ENCODE data around the gene FDPS. TPM values are rescaled to one million over a fixed set of nuclear protein-coding genes. Genes with fewer than 3 reads are reported as not detected.

FDPS gene
- polyA plus RNA-seq, 4 donors, result 164 to 181 (median 167) TPM

- no peak for DNase-seq (ENCODE audit: low read depth in 4 of 4, low spot score in 3 of 4)
These were observed 30.9 kb downstream of the FDPS start for GRCh38 chr1:155339515-155340097.

DNA sequence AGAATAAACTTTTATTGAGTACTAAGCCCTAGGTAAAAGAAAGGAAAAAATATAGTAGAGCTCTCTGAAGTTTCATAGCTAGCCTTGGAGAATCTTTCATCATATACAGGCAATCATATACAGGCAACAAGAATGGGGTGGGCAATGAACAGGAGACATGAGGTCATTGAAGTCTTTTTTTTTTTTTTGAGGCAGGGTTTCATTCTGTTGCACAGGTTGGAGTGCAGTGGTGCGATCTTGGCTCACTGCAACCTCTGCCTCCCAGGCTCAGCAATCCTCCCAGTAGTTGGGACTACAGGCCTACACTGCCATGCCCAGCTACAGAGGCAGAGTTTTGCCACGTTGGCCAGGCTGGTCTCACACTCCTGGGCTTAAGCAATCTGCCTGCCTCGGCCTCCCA is 34.2 kb downstream of the FDPS start:
- no peak for DNase-seq (ENCODE audit: low read depth in 4 of 4, low spot score in 3 of 4)

DNA sequence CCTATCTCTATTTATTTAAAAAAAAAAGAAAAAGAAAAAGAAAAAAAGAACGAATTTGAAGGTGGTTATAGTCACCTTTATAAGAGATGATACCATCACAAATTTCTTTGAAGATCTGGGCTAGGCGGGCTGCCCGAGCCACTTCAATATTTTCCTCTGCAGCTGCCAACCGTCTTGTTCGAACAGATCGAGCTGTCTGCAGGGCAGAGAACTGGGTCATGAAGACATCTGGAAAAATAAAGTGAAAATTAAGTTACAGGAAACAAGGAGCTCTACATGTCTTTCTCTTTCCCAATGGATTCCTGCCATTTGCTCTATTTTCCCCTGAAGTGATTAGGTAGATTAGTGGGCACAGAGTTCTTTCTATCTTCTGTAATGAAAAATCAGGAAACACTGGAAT is 44.0 kb downstream of the FDPS start:
- no peak for DNase-seq (ENCODE audit: low read depth in 4 of 4, low spot score in 3 of 4)

GRCh38 chr1:155360051-155360450 is 51.4 kb downstream of the FDPS start:
- DNase-seq (ENCODE audit: low read depth in 4 of 4, low spot score in 3 of 4), result no peak

Other genes starting within 250 kb of the FDPS start
- gene EFNA4, start 245.1 kb upstream of the FDPS start, polyA plus RNA-seq (ENCODE audit: insufficient read length in 4 of 4), result 10 to 100 TPM; 18.5 to 22.9 (median 21.4) TPM
- 1 to 10 TPM; 6.0 to 7.9 (median 7.1) TPM for gene EFNA3, start 230.0 kb upstream of the FDPS start, polyA plus RNA-seq (ENCODE audit: insufficient read length in 4 of 4)
- 10 to 100 TPM; 67.0 to 75.7 (median 72.2) TPM for gene EFNA1, start 181.0 kb upstream of the FDPS start, polyA plus RNA-seq (ENCODE audit: insufficient read length in 4 of 4)
- 10 to 100 TPM; 52.7 to 63.7 (median 58.5) TPM for gene SLC50A1, start 173.0 kb upstream of the FDPS start, polyA plus RNA-seq (ENCODE audit: insufficient read length in 4 of 4)
- 10 to 100 TPM; 31.8 to 57.2 (median 36.6) TPM for gene DPM3, start 168.3 kb upstream of the FDPS start, polyA plus RNA-seq (ENCODE audit: insufficient read length in 4 of 4)
- gene KRTCAP2, start 135.6 kb upstream of the FDPS start, polyA plus RNA-seq (ENCODE audit: insufficient read length in 4 of 4), result 100 to 1,000 TPM; 137 to 177 (median 153) TPM
- gene TRIM46, start 135.0 kb upstream of the FDPS start, polyA plus RNA-seq (ENCODE audit: insufficient read length in 4 of 4), result 1 to 10 TPM; 2.7 to 4.1 (median 3.2) TPM
- 10 to 100 TPM; 28.1 to 41.7 (median 33.4) TPM for gene THBS3, start 101.0 kb upstream of the FDPS start, polyA plus RNA-seq (ENCODE audit: insufficient read length in 4 of 4)
- 10 to 100 TPM; 38.8 to 50.3 (median 42.0) TPM for gene MTX1, start 100.2 kb upstream of the FDPS start, polyA plus RNA-seq (ENCODE audit: insufficient read length in 4 of 4)
- gene ENTREP3, start 53.4 kb upstream of the FDPS start, polyA plus RNA-seq (ENCODE audit: insufficient read length in 4 of 4), result 10 to 100 TPM; 20.8 to 32.3 (median 24.8) TPM
- 10 to 100 TPM; 59.7 to 64.7 (median 60.8) TPM for gene SCAMP3, start 46.5 kb upstream of the FDPS start, polyA plus RNA-seq (ENCODE audit: insufficient read length in 4 of 4)
- 10 to 100 TPM; 71.1 to 81.1 (median 75.7) TPM for gene CLK2, start 35.4 kb upstream of the FDPS start, polyA plus RNA-seq (ENCODE audit: insufficient read length in 4 of 4)
- 10 to 100 TPM in 1 of 4 donors, 1 to 10 TPM in 3; 9.4 to 11.2 (median 9.7) TPM for gene HCN3, start 31.4 kb upstream of the FDPS start, polyA plus RNA-seq (ENCODE audit: insufficient read length in 4 of 4)
- 10 to 100 TPM in 1 of 4 donors, 1 to 10 TPM in 3; 6.3 to 11.7 (median 8.5) TPM for gene PKLR, start 7.4 kb upstream of the FDPS start, polyA plus RNA-seq (ENCODE audit: insufficient read length in 4 of 4)
- gene RUSC1, start 12.0 kb downstream of the FDPS start, polyA plus RNA-seq (ENCODE audit: insufficient read length in 4 of 4), result 10 to 100 TPM; 35.5 to 44.1 (median 36.6) TPM

Data from right renal pelvis (tissue), 4 donors.